ENCODE results near the gene VTI1A. TPM values are rescaled to one million over a fixed set of nuclear protein-coding genes. Genes with fewer than 3 reads are reported as not detected.

Gene VTI1A
- total RNA-seq, 1 experiment from 2014 or later: 28.6 TPM

DNA sequence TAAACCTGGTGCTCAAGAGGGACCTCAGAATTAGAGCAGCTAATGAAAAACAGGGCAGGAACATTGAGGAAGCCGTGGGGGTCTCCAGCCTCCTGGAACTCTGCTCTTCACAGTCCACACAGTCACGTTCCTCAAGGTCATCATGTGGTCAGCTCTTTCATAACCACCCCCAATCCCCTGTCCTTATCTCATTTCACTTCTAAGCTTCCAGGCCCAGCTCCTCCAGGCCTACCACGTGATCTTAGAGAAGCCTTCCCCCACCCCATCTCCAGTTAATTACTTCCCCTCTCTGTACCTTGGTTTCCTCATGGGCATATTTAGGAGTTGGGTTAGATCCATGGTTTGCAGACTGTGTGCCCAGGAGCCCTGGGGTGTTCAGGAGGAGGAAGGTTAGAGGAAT, 396.6 kb downstream of the VTI1A start:
- Mint-ChIP-seq H3K36me3 (ENCODE audit: insufficient read depth, unreplicated experiment) (peaks cover 5% of the 10 kb centered on the region), H3K9me3 (ENCODE audit: low read depth, unreplicated experiment) (no peaks in the 10 kb centered on the region), H3K27ac (ENCODE audit: unreplicated experiment) (no peak overlapping the region), H3K4me3 (ENCODE audit: low read depth, unreplicated experiment) (no peak overlapping the region), H3K4me1 (ENCODE audit: low read depth, unreplicated experiment) (peaks cover 26% of the 10 kb centered on the region), H3K27me3 (ENCODE audit: unreplicated experiment) (no peaks in the 10 kb centered on the region)
- intact Hi-C loops (cut with micrococcal nuclease; ENCODE audit: unreplicated experiment): loop anchor here (10.0 kb wide), 1 partner anchor 71 kb away; no protein-coding TSS in a partner anchor
- no peak for DNase-seq
- no peak for TF ChIP-seq CTCF (IDR thresholded peaks at IDR 0.05; ENCODE audit: unreplicated experiment)
- CTCF ChIA-PET: no interaction called here
- no TSS peak for BruUV-seq (replicated peaks)

DNA sequence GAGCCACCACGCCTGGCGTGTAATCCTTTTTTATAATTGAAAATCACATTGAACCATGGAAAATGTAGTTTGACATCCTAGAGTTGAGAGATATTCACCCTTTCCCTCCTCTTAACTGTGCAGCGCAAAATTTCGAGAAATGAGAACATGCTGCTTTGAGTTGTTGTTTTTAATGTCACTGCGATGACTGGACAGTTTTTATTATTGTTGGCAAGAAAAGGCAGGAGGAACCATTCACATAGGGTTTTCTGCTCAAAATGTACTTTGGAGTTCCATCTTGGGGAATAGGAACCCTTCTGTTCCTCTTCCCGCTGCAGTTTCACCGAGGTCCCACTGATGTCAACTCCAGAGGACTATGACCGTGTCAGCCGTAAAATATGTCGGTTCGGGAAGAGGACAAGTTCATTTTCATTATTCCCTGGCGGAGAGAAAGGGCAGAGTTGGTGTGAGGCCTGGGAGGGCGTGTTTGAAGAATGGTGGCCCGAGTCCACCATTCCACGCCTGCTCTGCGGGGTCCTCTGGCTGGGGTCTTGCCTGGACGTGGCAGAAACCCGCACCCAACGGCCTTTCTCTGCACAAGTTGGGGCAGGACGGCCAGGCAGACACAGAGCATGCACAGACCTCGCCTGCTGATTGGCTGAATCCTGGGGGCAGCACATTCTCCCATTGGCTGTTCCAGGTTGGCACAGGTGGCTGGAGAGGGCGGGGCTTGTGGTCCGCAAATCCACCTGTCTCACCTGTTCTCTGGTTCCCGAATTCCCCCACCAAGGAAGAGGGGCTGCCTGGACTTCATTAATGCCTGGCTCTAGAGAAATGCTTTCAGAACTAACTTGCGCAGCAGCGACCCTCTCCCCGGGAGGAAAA, 397.9 kb downstream of the VTI1A start:
- Mint-ChIP-seq H3K4me1 (ENCODE audit: low read depth, unreplicated experiment) (peaks cover 30% of the 10 kb centered on the region), H3K27me3 (ENCODE audit: unreplicated experiment) (no peaks in the 10 kb centered on the region), H3K36me3 (ENCODE audit: insufficient read depth, unreplicated experiment) (peaks cover 5% of the 10 kb centered on the region), H3K4me3 (ENCODE audit: low read depth, unreplicated experiment) (no peak overlapping the region), H3K27ac (ENCODE audit: unreplicated experiment) (no peak overlapping the region), H3K9me3 (ENCODE audit: low read depth, unreplicated experiment) (no peaks in the 10 kb centered on the region)
- DNase-seq: no peak
- intact Hi-C loops (cut with micrococcal nuclease; ENCODE audit: unreplicated experiment): loop anchor here (10.0 kb wide), 1 partner anchor 70 kb away; no protein-coding TSS in a partner anchor
- CTCF ChIA-PET: no interaction called here
- BruUV-seq (replicated peaks): no TSS peak
- no peak for TF ChIP-seq CTCF (IDR thresholded peaks at IDR 0.05; ENCODE audit: unreplicated experiment)

- intact Hi-C loops (cut with micrococcal nuclease; ENCODE audit: unreplicated experiment): loop anchor here (10.0 kb wide), 1 partner anchor 67 kb away; no protein-coding TSS in a partner anchor
- H3K27me3 Mint-ChIP-seq (ENCODE audit: unreplicated experiment): no peaks in the 10 kb centered on the region
- peaks cover 5% of the 10 kb centered on the region for H3K36me3 Mint-ChIP-seq (ENCODE audit: insufficient read depth, unreplicated experiment)
- H3K4me3 Mint-ChIP-seq (ENCODE audit: low read depth, unreplicated experiment): no peak overlapping the region
- CTCF ChIA-PET: no interaction called here
- no peak overlapping the region for H3K27ac Mint-ChIP-seq (ENCODE audit: unreplicated experiment)
- TF ChIP-seq CTCF (IDR thresholded peaks at IDR 0.05; ENCODE audit: unreplicated experiment): no peak
- BruUV-seq (replicated peaks): no TSS peak
- peaks cover 39% of the 10 kb centered on the region for H3K4me1 Mint-ChIP-seq (ENCODE audit: low read depth, unreplicated experiment)
- no peaks in the 10 kb centered on the region for H3K9me3 Mint-ChIP-seq (ENCODE audit: low read depth, unreplicated experiment)
- DNase-seq: no peak
These were observed 400.8 kb downstream of the VTI1A start for GRCh38 chr10:112847778-112848177.

DNA sequence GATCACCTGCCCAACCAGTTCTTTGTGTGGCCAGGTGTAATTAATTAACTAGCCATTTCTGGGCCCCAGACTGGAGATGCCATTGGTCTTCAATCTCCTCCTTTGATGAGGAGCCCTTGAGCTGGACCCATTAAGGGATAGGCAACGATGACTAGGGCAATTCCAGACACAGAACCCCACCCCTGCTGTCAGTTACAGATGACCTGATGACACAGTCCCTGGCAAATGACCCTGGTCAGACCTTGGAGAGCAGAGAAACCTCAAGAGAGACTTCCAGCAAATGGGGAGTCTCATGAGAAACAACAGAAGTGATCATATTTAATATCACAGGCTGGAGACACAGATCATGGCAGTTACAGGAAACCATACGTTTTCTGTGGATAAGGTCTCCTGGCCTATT, 401.2 kb downstream of the VTI1A start:
- H3K27me3 Mint-ChIP-seq (ENCODE audit: unreplicated experiment): no peaks in the 10 kb centered on the region
- no peak overlapping the region for H3K4me3 Mint-ChIP-seq (ENCODE audit: low read depth, unreplicated experiment)
- H3K4me1 Mint-ChIP-seq (ENCODE audit: low read depth, unreplicated experiment): peaks cover 35% of the 10 kb centered on the region
- BruUV-seq (replicated peaks): no TSS peak
- peaks cover 5% of the 10 kb centered on the region for H3K36me3 Mint-ChIP-seq (ENCODE audit: insufficient read depth, unreplicated experiment)
- no peak overlapping the region for H3K27ac Mint-ChIP-seq (ENCODE audit: unreplicated experiment)
- intact Hi-C loops (cut with micrococcal nuclease; ENCODE audit: unreplicated experiment): loop anchor here (10.0 kb wide), 1 partner anchor 67 kb away; no protein-coding TSS in a partner anchor
- peak; percentile 52 for DNase-seq
- TF ChIP-seq CTCF (IDR thresholded peaks at IDR 0.05; ENCODE audit: unreplicated experiment): no peak
- CTCF ChIA-PET: no interaction called here
- H3K9me3 Mint-ChIP-seq (ENCODE audit: low read depth, unreplicated experiment): no peaks in the 10 kb centered on the region

Measured in Calu3 (cell line).